AG09309 (cell line): Measurements from ENCODE around the gene KRT13.

Experiments
- DNase-seq: peaks from one replicate; pipeline ENCODE4 v3.0.0-alpha.2; 2010; ENCODE audit warnings: low read depth
- H3K4me3 ChIP-seq: 2 replicates; pipeline ENCODE4 v1.5.1; 2011; ENCODE audit warnings: mild to moderate bottlenecking, low read depth, low read length, moderate library complexity; ENCODE audit not compliant: control insufficient read depth
- TF ChIP-seq, protein P1 (sequence below): IDR thresholded peaks from 2 replicates; pipeline ENCODE4 v1.5.1; 2011; ENCODE audit warnings: mild to moderate bottlenecking, low read depth, low read length, inconsistent platforms; ENCODE audit not compliant: insufficient read depth, control insufficient read depth; ENCODE audit errors: missing control alignments

Gene KRT13

DNA sequence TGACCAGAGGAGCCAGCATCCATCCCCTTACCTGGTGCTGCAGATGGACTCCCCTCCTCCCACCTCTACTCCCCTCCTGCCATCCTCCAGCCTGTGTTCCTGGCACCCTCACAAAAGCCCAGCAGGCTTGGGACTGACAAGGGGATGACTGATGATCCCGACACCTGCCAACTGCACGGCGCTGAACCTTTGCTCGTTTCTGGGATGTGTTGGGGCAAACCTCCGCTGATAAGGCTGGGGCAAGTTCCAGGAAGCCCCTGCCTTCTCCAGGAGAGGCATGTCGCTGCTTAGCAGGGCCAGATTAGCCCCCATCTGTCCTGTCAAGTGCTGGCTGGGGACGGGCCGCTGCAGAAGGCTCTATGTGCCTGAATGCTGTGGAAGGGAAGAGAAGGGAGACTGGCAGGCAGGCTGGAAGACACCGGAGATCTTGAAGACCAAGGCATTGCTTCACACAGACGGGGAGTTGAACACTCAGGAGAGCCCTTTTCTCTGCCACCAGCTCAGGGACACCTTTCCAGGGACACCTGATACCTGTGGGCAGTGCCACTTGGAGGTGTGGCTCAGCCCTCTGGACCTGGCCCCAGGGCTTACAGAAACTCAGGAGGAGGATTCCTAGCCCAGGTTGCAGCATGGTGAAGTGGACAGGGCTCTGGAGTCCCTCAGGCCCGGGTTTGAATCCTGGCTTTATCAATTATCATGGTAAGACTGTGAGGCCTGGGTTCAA, 14.3 kb upstream of the KRT13 start:
- no peak overlapping the region for H3K4me3 ChIP-seq
- DNase-seq: no peak
- TF ChIP-seq, protein P1, sequence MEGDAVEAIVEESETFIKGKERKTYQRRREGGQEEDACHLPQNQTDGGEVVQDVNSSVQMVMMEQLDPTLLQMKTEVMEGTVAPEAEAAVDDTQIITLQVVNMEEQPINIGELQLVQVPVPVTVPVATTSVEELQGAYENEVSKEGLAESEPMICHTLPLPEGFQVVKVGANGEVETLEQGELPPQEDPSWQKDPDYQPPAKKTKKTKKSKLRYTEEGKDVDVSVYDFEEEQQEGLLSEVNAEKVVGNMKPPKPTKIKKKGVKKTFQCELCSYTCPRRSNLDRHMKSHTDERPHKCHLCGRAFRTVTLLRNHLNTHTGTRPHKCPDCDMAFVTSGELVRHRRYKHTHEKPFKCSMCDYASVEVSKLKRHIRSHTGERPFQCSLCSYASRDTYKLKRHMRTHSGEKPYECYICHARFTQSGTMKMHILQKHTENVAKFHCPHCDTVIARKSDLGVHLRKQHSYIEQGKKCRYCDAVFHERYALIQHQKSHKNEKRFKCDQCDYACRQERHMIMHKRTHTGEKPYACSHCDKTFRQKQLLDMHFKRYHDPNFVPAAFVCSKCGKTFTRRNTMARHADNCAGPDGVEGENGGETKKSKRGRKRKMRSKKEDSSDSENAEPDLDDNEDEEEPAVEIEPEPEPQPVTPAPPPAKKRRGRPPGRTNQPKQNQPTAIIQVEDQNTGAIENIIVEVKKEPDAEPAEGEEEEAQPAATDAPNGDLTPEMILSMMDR: no peak

DNA sequence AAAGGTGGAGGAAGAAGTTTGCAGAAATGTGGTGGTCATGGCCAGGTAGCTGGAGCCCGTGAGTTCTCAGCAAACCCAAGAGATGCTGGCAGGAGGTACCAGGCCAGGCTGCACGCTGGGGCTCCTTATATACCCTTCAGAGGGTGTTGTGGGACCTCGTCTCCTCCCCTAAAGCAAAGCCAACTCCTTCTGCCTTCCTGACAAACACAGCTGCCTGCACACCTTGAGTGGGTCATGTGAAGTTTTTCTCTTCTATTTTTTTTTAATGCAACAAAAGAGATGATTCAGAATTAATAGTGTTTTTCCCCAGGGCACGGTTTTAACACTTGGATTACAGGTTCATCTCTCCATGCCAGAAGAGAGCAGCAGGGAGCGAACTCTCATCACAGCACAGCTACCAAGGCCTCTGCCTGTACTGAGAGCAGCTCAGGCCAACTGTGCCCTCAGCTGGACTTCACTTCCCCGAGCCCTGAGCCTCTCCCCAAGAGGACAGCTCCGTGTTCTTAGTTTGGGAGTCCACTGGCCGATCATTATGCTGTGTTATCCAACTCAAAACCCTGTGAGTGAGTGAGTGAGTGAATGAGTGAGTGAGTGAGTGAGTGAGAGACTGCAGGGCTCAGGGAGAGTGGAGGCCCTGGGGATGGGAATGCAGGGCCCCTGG, 13.5 kb upstream of the KRT13 start, which contains the start of gene KRT15:
KRT15 (minus strand) TSS at position 102 of the 661 bp plus-strand sequence; CDS start at position 39, 63 bp downstream.
- H3K4me3 ChIP-seq: no peak within 1 kb of the TSS
- no peak for DNase-seq
- TF ChIP-seq, protein P1: peak; percentile 21

DNA sequence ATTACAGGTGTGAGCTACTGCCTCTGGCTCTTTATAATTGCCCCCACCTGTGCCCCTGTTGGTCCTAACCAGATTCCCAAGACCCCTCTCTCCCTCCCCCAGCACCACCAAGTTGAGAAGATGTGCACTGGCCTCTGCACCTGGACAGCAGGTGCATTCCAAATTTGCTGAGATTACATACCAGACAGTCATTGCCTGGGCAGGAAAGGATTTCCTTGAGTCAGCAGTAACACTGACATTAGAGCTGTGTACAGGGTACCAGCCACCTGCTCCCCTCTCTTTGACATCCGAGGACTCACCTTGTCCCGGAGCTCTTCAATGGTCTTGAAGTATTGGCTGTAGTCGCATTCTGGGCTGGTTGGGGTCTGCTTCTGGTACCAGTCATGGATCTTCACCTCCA, 12.6 kb upstream of the KRT13 start:
- H3K4me3 ChIP-seq: no peak overlapping the region
- TF ChIP-seq, protein P1: no peak
- DNase-seq: no peak

DNA sequence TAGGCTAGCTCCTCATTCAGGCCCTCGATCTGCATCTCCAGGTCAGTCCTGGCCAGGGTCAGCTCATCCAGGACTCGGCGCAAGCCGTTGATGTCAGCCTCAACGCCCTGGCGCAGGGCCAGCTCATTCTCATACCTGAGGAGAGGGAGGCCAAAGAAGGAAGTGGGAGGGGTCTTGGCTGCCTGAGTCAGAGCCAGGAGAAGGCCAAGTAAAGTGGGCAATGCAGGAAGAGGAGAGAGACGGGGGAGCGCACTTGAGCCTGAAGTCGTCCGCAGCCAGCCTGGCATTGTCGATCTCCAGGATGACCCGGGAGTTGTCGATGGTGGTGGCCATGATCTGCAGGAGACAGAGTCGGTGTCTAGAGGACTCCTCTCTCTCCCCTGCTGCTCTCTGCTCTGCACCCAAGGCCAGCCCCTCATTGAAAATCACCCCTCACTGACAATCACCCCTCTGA, 11.4 kb upstream of the KRT13 start:
- no peak overlapping the region for H3K4me3 ChIP-seq
- TF ChIP-seq, protein P1: no peak
- no peak for DNase-seq

DNA sequence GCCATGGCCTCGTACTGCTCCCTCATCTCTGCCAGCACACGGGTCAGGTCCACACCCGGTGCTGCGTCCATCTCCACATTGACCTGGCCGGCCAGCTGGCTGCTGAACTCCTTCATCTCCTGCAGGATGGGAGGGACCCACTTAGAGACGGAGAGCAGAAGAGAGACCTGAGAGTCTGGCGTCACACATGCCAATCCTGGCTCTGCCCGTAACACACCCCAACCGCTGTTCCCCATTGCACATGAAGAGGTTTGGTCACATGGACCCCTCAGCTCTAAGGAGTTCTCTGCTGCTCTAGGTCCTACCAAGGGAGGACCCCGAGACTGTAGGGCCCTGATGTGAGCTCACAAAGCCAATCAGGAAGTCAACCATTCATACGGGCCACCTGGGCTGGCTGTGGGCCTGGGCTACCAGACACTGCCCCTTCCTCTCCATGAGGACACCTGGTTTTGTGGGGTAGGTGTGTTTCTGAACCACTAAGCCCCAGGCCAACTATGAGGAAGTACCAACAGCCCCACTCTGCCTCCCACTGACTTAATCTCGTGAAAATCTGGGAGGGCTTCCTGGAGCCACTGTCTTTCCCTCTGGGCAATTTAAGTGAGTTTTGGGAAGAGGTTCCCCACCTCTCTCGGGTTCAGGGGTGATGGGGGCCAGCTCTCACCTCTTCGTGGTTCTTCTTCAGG, 10.9 kb upstream of the KRT13 start:
- TF ChIP-seq, protein P1: no peak
- H3K4me3 ChIP-seq: no peak overlapping the region
- no peak for DNase-seq

DNA sequence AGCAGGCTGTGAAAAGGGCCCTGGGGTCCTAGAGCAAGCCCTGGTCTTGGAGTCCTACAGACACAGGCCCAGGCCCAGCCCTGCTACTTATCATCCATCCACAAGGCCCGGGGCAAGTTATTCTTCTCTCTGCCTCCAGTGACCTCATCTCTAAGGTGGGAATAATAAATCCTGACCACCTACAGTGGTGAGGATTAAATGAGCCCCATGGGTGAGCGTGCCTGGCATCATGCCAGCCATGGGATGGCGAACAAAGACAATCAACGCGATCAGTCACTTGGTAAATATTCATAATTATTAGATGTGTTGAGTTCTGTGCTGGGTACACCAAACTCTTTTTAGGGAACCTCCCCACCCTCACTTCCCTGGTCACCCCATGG, 7.7 kb upstream of the KRT13 start:
- no peak for DNase-seq
- H3K4me3 ChIP-seq: no peak overlapping the region
- TF ChIP-seq, protein P1: no peak
